ENCODE measurements around the gene TBX5. TPM values are rescaled to one million over a fixed set of nuclear protein-coding genes. Genes with fewer than 3 reads are reported as not detected.

TBX5 gene
- 0.88 TPM for polyA plus RNA-seq (2013, experiment 1 of 2)
- polyA plus RNA-seq (2013, experiment 2 of 2): 1.3 TPM

DNA sequence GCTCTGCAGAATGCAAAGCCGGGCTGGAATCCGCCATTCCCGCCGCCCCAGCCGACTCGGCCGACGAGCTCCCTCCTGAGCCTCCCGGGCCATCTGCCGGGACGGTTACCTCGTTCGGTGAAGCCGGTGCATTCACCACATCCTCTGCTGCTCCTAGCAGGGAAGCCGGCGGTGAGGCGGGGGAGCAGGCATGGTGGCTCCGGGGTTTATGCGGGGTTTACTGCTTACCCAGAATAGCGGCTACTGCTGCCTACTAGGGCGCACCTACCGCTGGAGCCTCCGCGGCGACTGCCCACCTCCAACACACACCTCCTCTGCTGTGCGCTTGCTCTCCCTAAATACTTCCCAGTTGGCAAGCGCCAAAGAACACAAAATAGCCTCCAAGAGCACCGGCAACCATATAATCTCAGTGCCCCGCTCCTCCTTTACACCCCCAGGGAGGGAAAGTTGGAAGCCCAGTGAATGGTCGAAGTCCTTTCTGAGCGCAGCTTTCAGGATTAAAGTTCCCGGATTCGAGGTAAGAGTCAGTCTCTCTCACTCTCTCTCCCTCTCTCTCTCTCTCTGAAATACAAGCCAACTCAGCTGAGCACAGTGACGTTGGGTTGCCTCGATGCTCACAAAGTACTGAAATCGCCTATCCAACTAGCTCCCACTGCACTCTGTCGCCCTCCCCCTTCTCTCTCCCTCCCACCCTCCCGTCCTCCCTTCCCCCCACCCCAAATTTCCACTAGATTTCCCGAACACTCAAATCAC is at the start of gene TBX5:
TSS of gene TBX5 (minus strand) at position 626 of the 753 bp plus-strand sequence. CDS start 2,246 bp downstream, outside the sequence.
- Histone ChIP-seq H3K4me1 (ENCODE audit: control insufficient read depth, insufficient read depth, low read length, poor library complexity, severe bottlenecking) (peaks cover 2% of the 10 kb centered on the region), H3K9me3 (ENCODE audit: control insufficient read depth, low read length) (no peaks in the 10 kb centered on the region), H3K27ac (ENCODE audit: low read depth, low read length, severe bottlenecking) (no peak within 1 kb of the TSS), H3K36me3 (ENCODE audit: control insufficient read depth, insufficient read depth, low read length) (no peaks in the 10 kb centered on the region), H3K4me3 (ENCODE audit: extremely low read depth, insufficient read depth, low read length, poor library complexity, severe bottlenecking) (no peak within 1 kb of the TSS)
- WGBS, 2 experiments (ENCODE audit: insufficient coverage in 2 of 2): 0% methylated on average over 18 to 30 of the region's 39 CpGs

- no peak overlapping the region for H3K27ac ChIP-seq (ENCODE audit: low read depth, low read length, severe bottlenecking)
- H3K9me3 ChIP-seq (ENCODE audit: control insufficient read depth, low read length): no peaks in the 10 kb centered on the region
- H3K36me3 ChIP-seq (ENCODE audit: control insufficient read depth, insufficient read depth, low read length): no peaks in the 10 kb centered on the region
- no peak overlapping the region for H3K4me3 ChIP-seq (ENCODE audit: extremely low read depth, insufficient read depth, low read length, poor library complexity, severe bottlenecking)
- peaks cover 3% of the 10 kb centered on the region for H3K4me1 ChIP-seq (ENCODE audit: control insufficient read depth, insufficient read depth, low read length, poor library complexity, severe bottlenecking)
- WGBS, 2 experiments (ENCODE audit: insufficient coverage in 2 of 2): 70 to 73% methylated on average over 1 to 2 of the region's 2 CpGs
These were observed 45.7 kb upstream of the TBX5 start for GRCh38 chr12:114451657-114452056.

GRCh38 chr12:114450515-114451300 is 44.8 kb upstream of the TBX5 start:
- peaks cover 3% of the 10 kb centered on the region for H3K4me1 ChIP-seq (ENCODE audit: control insufficient read depth, insufficient read depth, low read length, poor library complexity, severe bottlenecking)
- no peak overlapping the region for H3K27ac ChIP-seq (ENCODE audit: low read depth, low read length, severe bottlenecking)
- H3K9me3 ChIP-seq (ENCODE audit: control insufficient read depth, low read length): no peaks in the 10 kb centered on the region
- no peaks in the 10 kb centered on the region for H3K36me3 ChIP-seq (ENCODE audit: control insufficient read depth, insufficient read depth, low read length)
- 8 to 25% methylated on average over 2 to 5 of the region's 7 CpGs for WGBS, 2 experiments (ENCODE audit: insufficient coverage in 2 of 2)
- H3K4me3 ChIP-seq (ENCODE audit: extremely low read depth, insufficient read depth, low read length, poor library complexity, severe bottlenecking): no peak overlapping the region

- 0 to 27% methylated on average over 1 to 2 of the region's 5 CpGs for WGBS, 2 experiments (ENCODE audit: insufficient coverage in 2 of 2)
- H3K4me3 ChIP-seq (ENCODE audit: extremely low read depth, insufficient read depth, low read length, poor library complexity, severe bottlenecking): no peak overlapping the region
- no peak overlapping the region for H3K27ac ChIP-seq (ENCODE audit: low read depth, low read length, severe bottlenecking)
- H3K4me1 ChIP-seq (ENCODE audit: control insufficient read depth, insufficient read depth, low read length, poor library complexity, severe bottlenecking): peaks cover 3% of the 10 kb centered on the region
- no peaks in the 10 kb centered on the region for H3K9me3 ChIP-seq (ENCODE audit: control insufficient read depth, low read length)
- H3K36me3 ChIP-seq (ENCODE audit: control insufficient read depth, insufficient read depth, low read length): no peaks in the 10 kb centered on the region
These were observed 44.1 kb upstream of the TBX5 start for GRCh38 chr12:114450019-114450418.

DNA sequence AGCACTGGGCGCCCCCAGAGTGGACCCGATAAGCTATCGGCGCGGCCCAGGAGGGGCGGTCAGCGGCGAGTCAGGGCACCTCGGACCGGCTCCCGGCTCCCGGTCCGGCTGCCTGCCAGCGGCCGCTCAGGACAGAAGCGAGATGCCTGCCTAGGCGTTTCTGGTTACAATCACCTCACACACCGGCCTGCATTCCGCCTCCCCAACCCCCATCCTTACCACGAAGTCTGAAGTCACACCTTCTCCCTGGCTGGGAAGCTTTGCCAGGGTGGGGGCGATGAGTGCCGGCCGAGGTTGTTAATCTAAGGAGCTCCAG is 42.6 kb upstream of the TBX5 start:
- Histone ChIP-seq H3K4me1 (ENCODE audit: control insufficient read depth, insufficient read depth, low read length, poor library complexity, severe bottlenecking) (peaks cover 3% of the 10 kb centered on the region), H3K4me3 (ENCODE audit: extremely low read depth, insufficient read depth, low read length, poor library complexity, severe bottlenecking) (no peak overlapping the region), H3K36me3 (ENCODE audit: control insufficient read depth, insufficient read depth, low read length) (no peaks in the 10 kb centered on the region), H3K27ac (ENCODE audit: low read depth, low read length, severe bottlenecking) (no peak overlapping the region), H3K9me3 (ENCODE audit: control insufficient read depth, low read length) (no peaks in the 10 kb centered on the region)
- 0% methylated on average over 8 to 16 of the region's 23 CpGs for WGBS, 2 experiments (ENCODE audit: insufficient coverage in 2 of 2)

DNA sequence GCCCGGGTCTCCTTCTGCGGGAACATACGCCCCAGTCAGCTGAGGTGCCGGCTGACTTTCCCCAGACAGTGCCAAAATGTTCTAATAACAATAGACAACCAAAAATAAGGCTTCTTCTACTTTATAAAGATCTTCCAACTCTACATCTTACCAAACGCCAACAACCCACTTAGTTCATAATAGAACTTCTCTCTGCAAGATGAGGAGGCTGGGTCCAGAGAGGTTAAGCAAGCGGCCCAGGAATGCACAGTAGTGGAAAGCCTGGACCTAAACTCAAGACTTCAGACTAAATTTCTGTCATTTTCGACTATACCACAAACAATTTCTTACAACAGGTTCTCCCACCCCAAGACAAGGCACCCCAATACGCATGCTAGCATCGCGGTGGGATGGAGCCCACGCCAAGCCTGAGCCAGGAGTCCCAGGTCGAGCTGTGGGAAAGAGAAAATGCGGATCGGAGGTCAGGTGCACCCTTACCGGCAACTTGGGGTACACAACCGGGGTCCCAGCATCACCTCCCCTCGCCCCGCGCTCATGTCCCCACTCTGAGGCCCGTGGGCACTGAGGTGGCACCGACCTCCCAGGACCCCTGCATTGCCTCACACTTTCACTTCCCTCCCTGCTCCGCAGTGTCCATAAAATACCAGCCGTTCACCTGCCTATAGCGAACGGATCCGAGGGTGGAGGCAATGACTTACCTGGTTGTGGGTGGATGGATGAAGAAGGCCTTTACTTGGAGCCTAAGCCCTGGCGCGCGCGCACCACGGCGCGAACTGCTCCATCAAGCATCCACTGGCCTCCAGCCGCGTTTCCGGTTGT is 42.1 kb upstream of the TBX5 start:
- Histone ChIP-seq H3K36me3 (ENCODE audit: control insufficient read depth, insufficient read depth, low read length) (no peaks in the 10 kb centered on the region), H3K4me3 (ENCODE audit: extremely low read depth, insufficient read depth, low read length, poor library complexity, severe bottlenecking) (no peak overlapping the region), H3K4me1 (ENCODE audit: control insufficient read depth, insufficient read depth, low read length, poor library complexity, severe bottlenecking) (peaks cover 3% of the 10 kb centered on the region), H3K9me3 (ENCODE audit: control insufficient read depth, low read length) (no peaks in the 10 kb centered on the region), H3K27ac (ENCODE audit: low read depth, low read length, severe bottlenecking) (no peak overlapping the region)
- 6 to 7% methylated on average over 20 to 21 of the region's 36 CpGs for WGBS, 2 experiments (ENCODE audit: insufficient coverage in 2 of 2)

GRCh38 chr12:114447274-114447716 is 41.4 kb upstream of the TBX5 start:
- H3K36me3 ChIP-seq (ENCODE audit: control insufficient read depth, insufficient read depth, low read length): no peaks in the 10 kb centered on the region
- peaks cover 3% of the 10 kb centered on the region for H3K4me1 ChIP-seq (ENCODE audit: control insufficient read depth, insufficient read depth, low read length, poor library complexity, severe bottlenecking)
- H3K4me3 ChIP-seq (ENCODE audit: extremely low read depth, insufficient read depth, low read length, poor library complexity, severe bottlenecking): no peak overlapping the region
- H3K9me3 ChIP-seq (ENCODE audit: control insufficient read depth, low read length): no peaks in the 10 kb centered on the region
- no peak overlapping the region for H3K27ac ChIP-seq (ENCODE audit: low read depth, low read length, severe bottlenecking)
- WGBS, 2 experiments (ENCODE audit: insufficient coverage in 2 of 2): 1 to 2% methylated on average over 23 to 27 of the region's 37 CpGs

DNA sequence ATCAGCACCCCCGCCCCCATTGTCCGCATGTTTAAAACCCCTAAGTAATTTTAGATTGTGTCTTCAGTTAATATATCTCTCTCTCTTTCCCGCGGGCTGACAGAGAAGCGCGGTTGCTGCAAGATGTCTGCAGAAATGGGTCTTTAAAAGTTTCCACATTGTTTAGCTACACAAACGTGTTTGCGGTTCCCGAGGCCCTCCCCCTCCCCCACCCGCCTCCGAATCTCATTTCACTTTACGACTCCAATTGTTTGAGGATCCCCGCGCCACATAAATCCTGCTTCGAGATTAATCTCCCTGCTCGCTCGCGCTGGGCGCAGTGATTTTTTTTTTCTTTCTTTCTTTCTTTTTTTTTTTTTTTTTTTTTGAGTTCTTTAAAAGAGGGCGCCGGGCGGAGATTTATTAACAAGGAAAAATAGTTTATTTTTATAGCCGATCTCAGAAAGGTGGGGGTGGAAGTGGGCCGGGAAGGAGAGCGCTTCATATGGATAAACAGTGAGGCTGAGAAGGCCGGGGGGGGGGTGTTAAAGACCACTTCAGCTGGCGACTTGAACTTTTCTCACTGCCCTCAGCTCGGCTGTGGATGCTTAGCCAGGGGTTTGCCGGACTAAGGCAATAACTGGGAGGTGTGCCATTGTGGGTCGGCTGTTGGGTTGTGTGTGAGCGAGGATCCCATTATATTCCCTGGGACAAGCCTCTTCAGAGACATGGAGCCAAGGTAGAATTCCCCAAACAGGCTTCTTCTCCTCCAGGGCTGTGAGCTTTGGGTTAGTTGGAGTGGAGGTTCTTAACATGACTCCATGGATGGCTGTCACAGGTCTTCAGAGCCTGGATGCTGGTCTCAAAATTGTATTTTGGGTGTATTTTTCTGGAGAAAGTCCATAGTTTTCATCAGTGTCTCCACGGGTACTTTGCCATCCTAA is 39.7 kb upstream of the TBX5 start:
- H3K9me3 ChIP-seq (ENCODE audit: control insufficient read depth, low read length): no peaks in the 10 kb centered on the region
- H3K4me3 ChIP-seq (ENCODE audit: extremely low read depth, insufficient read depth, low read length, poor library complexity, severe bottlenecking): no peak overlapping the region
- no peaks in the 10 kb centered on the region for H3K36me3 ChIP-seq (ENCODE audit: control insufficient read depth, insufficient read depth, low read length)
- WGBS, 2 experiments (ENCODE audit: insufficient coverage in 2 of 2): 6 to 8% methylated on average over 13 to 15 of the region's 32 CpGs
- no peak overlapping the region for H3K27ac ChIP-seq (ENCODE audit: low read depth, low read length, severe bottlenecking)
- H3K4me1 ChIP-seq (ENCODE audit: control insufficient read depth, insufficient read depth, low read length, poor library complexity, severe bottlenecking): peaks cover 3% of the 10 kb centered on the region

- peaks cover 3% of the 10 kb centered on the region for H3K4me1 ChIP-seq (ENCODE audit: control insufficient read depth, insufficient read depth, low read length, poor library complexity, severe bottlenecking)
- H3K27ac ChIP-seq (ENCODE audit: low read depth, low read length, severe bottlenecking): no peak overlapping the region
- H3K9me3 ChIP-seq (ENCODE audit: control insufficient read depth, low read length): no peaks in the 10 kb centered on the region
- 2 to 3% methylated on average over 26 to 37 of the region's 44 CpGs for WGBS, 2 experiments (ENCODE audit: insufficient coverage in 2 of 2)
- no peak overlapping the region for H3K4me3 ChIP-seq (ENCODE audit: extremely low read depth, insufficient read depth, low read length, poor library complexity, severe bottlenecking)
- H3K36me3 ChIP-seq (ENCODE audit: control insufficient read depth, insufficient read depth, low read length): no peaks in the 10 kb centered on the region
These were observed 38.7 kb upstream of the TBX5 start for GRCh38 chr12:114444422-114445279.
